Transverse colon (tissue), 4 donors: ENCODE measurements around the gene SLC25A42. TPM values are rescaled to one million over a fixed set of nuclear protein-coding genes. Genes with fewer than 3 reads are reported as not detected.

Experiments used
- DNase-seq: peaks from one replicate; pipeline ENCODE4 v3.0.0-alpha.2; 2019
- H3K27ac ChIP-seq, 4 donors: fragments of 200-600 bp; sonication (generic); 2 replicates each; pipeline ENCODE4 v1.5.1; 2016 to 2018; ENCODE audit warnings: inconsistent platforms in 4 of 4
- H3K27me3 ChIP-seq: fragments of 200-600 bp; sonication (generic); 2 replicates; pipeline ENCODE4 v1.5.1; 2017; ENCODE audit warnings: inconsistent platforms
- H3K36me3 ChIP-seq, 4 donors: fragments of 200-600 bp; sonication (generic); 2 replicates each; pipeline ENCODE4 v1.5.1; 2017 to 2019; ENCODE audit warnings: inconsistent platforms in 4 of 4
- H3K4me1 ChIP-seq, 4 donors: fragments of 200-600 bp; sonication (generic); 2 replicates each; pipeline ENCODE4 v1.5.1; 2017 to 2020; ENCODE audit warnings: inconsistent platforms in 4 of 4
- H3K4me3 ChIP-seq, 4 donors: fragments of 200-600 bp; sonication (generic); 1 replicate in 1 of 4; 2 replicates in 3 of 4; pipeline versions ENCODE4 v1.5.1 to v1.6.1; 2017 to 2019; ENCODE audit warnings: inconsistent platforms in 4 of 4
- H3K9me3 ChIP-seq, 2 donors: fragments of 200-600 bp; sonication (generic); 2 replicates each; pipeline ENCODE4 v1.5.1; 2017 to 2019; ENCODE audit warnings: inconsistent platforms in 2 of 2
- CTCF ChIP-seq, 5 experiments: fragments of 200-600 bp in 3 of 5; fragments of 450-650 bp in 2 of 5; sonication (generic) in 3 of 5; IDR thresholded peaks; 1 replicate in 2 of 5; 2 replicates in 3 of 5; pipeline ENCODE4 v1.5.1; 2016 to 2017; ENCODE audit warnings: antibody characterized with exemption in 5 of 5, inconsistent platforms in 3 of 5, mild to moderate bottlenecking in 2 of 5, moderate library complexity in 1 of 5
- EP300 ChIP-seq: sonication (generic); formaldehyde crosslinking; IDR thresholded peaks from one replicate; pipeline ENCODE4 v1.6.1; 2017; ENCODE audit warnings: antibody characterized with exemption, low read depth
- POLR2A ChIP-seq: fragments of 450-650 bp; IDR thresholded peaks from one replicate; pipeline ENCODE4 v1.6.1; 2016; ENCODE audit warnings: antibody characterized with exemption, mild to moderate bottlenecking, moderate library complexity
- POLR2AphosphoS5 ChIP-seq, 3 donors: sonication (generic); formaldehyde crosslinking; IDR thresholded peaks; one replicate each; pipeline ENCODE4 v1.6.1; 2016; ENCODE audit warnings: antibody characterized with exemption in 3 of 3
- WGBS, 2 donors: methylation state at CpG; one replicate each; pipeline ENCODE4 v1.1.5; 2018; ENCODE audit warnings: low coverage in 1 of 2; 5-methylcytosine and 5-hydroxymethylcytosine counted together
- in situ Hi-C, 4 donors: fragments of 200-750 bp; cut with MboI; loops; one replicate each; pipeline versions ENCODE4 v1.15.0 to v1.15.1; 2017; ENCODE audit warnings: low sequenced_read_pairs in 3 of 4, low pct_ligation_motif_present in 1 of 4, low pct_unique_long_range_greater_than_20kb in 1 of 4
- intact Hi-C: fragments of 100-400 bp; cut with DNase I; formaldehyde crosslinking; loops from one replicate; pipeline ENCODE4 v1.15.1; 2023; ENCODE audit warnings: low total_unique reads
- total RNA-seq, 4 donors: library from RNA; depleted of rRNA; stranded (reverse); fragments of >200 nt; gene quantifications; one replicate each; pipeline ENCODE4 v1.1.0, GENCODE V29; 2016

The SLC25A42 gene
- total RNA-seq, 4 donors from 2014 or later = 6.8 to 141 (median 24.5) TPM

GRCh38 chr19:19083413-19084178, 19.8 kb downstream of the SLC25A42 start:
- intact Hi-C loops = no loop called here
- no peaks in the 10 kb centered on the region for H3K27me3 ChIP-seq
- H3K27ac ChIP-seq = no peak overlapping the region
- TF ChIP-seq POLR2A (no peak), POLR2AphosphoS5 (IDR thresholded peaks at IDR 0.05) (no peak), EP300 (no peak), CTCF (IDR thresholded peaks at IDR 0.05) (no peak)
- in situ Hi-C loops = no loop called here
- DNase-seq = no peak
- 86% methylated on average over 10 of the region's 10 CpGs; no CpG with 5 or more reads in 1 of the 2 donors for WGBS, 2 donors
- no peaks in the 10 kb centered on the region for H3K4me1 ChIP-seq
- no peaks in the 10 kb centered on the region for H3K36me3 ChIP-seq
- H3K4me3 ChIP-seq = no peak overlapping the region
- H3K9me3 ChIP-seq = no peaks in the 10 kb centered on the region

GRCh38 chr19:19087676-19088075, 23.9 kb downstream of the SLC25A42 start:
- Histone ChIP-seq H3K36me3 (no peaks in the 10 kb centered on the region), H3K27me3 (no peaks in the 10 kb centered on the region), H3K4me3 (no peak overlapping the region), H3K27ac (no peak overlapping the region), H3K9me3 (no peaks in the 10 kb centered on the region), H3K4me1 (no peaks in the 10 kb centered on the region)
- 67 to 88% methylated on average over 1 to 2 of the region's 2 CpGs for WGBS, 2 donors
- intact Hi-C loops = no loop called here
- no peak for DNase-seq
- in situ Hi-C loops = no loop called here
- TF ChIP-seq POLR2AphosphoS5 (IDR thresholded peaks at IDR 0.05) = no peak
- TF ChIP-seq POLR2A = no peak
- TF ChIP-seq CTCF (IDR thresholded peaks at IDR 0.05) = no peak
- no peak for TF ChIP-seq EP300

- WGBS, 2 donors = 94 to 100% methylated on average over 1 to 7 of the region's 7 CpGs
- no peak for DNase-seq
- intact Hi-C loops (no loop called here), in situ Hi-C loops (no loop called here)
- Histone ChIP-seq H3K4me1 (peaks cover 0 to 3% (median 0%) of the 10 kb centered on the region in 4 donors), H3K36me3 (no peaks in the 10 kb centered on the region), H3K27ac (no peak overlapping the region), H3K27me3 (no peaks in the 10 kb centered on the region), H3K4me3 (no peak overlapping the region), H3K9me3 (no peaks in the 10 kb centered on the region)
- TF ChIP-seq EP300 (no peak), POLR2AphosphoS5 (IDR thresholded peaks at IDR 0.05) (no peak), CTCF (IDR thresholded peaks at IDR 0.05) (no peak), POLR2A (no peak)
Measured at GRCh38 chr19:19094513-19094912, 30.7 kb downstream of the SLC25A42 start.

- no peaks in the 10 kb centered on the region for H3K36me3 ChIP-seq
- intact Hi-C loops (no loop called here), in situ Hi-C loops (no loop called here)
- no peaks in the 10 kb centered on the region for H3K27me3 ChIP-seq
- H3K9me3 ChIP-seq = no peaks in the 10 kb centered on the region
- peaks cover 0 to 3% (median 0%) of the 10 kb centered on the region in 4 donors for H3K4me1 ChIP-seq
- H3K27ac ChIP-seq = no peak overlapping the region
- no peak for TF ChIP-seq EP300
- TF ChIP-seq POLR2A = no peak
- TF ChIP-seq CTCF (IDR thresholded peaks at IDR 0.05) = no peak
- TF ChIP-seq POLR2AphosphoS5 (IDR thresholded peaks at IDR 0.05) = no peak
- DNase-seq = no peak
- WGBS, 2 donors = 79 to 83% methylated on average over 6 to 11 of the region's 11 CpGs
- no peak overlapping the region for H3K4me3 ChIP-seq
Measured at GRCh38 chr19:19095691-19096090, 31.9 kb downstream of the SLC25A42 start.
